Thoracic aorta (tissue), 2 donors: ENCODE data around the gene CERK. TPM values are rescaled to one million over a fixed set of nuclear protein-coding genes. Genes with fewer than 3 reads are reported as not detected.

ENCODE experiments used
- ATAC-seq: fragments of 150-250 bp; one replicate; pipeline ENCODE4 v1.8.0; 2017; ENCODE audit warnings: low read depth; ENCODE audit not compliant: insufficient number of reproducible peaks, low FRiP score
- DNase-seq: peaks from one replicate; pipeline ENCODE4 v3.0.0-alpha.2; 2020; ENCODE audit warnings: low spot score
- H3K27ac ChIP-seq, 2 donors: fragments of 200-600 bp; sonication (generic); 1 replicate in 1 of 2; 2 replicates in 1 of 2; pipeline ENCODE4 v1.5.1; 2016; ENCODE audit warnings: mild to moderate bottlenecking in 2 of 2, moderate library complexity in 2 of 2
- H3K27me3 ChIP-seq: fragments of 200-600 bp; sonication (generic); replicated peaks from 2 replicates; pipeline ENCODE4 v1.6.0; 2016; ENCODE audit warnings: mild to moderate bottlenecking; ENCODE audit not compliant: insufficient read depth
- H3K36me3 ChIP-seq: fragments of 200-600 bp; sonication (generic); one replicate; pipeline ENCODE4 v1.5.1; 2016
- H3K4me1 ChIP-seq, 2 donors: fragments of 200-600 bp; sonication (generic); 1 replicate in 1 of 2; 2 replicates in 1 of 2; pipeline versions ENCODE4 v1.5.1 to v1.6.0; 2016; ENCODE audit warnings: low read depth in 2 of 2, mild to moderate bottlenecking in 1 of 2; ENCODE audit not compliant: control insufficient read depth in 1 of 2
- H3K4me3 ChIP-seq: fragments of 200-600 bp; sonication (generic); 2 replicates; pipeline ENCODE4 v1.5.1; 2016; ENCODE audit warnings: mild to moderate bottlenecking
- H3K9me3 ChIP-seq: fragments of 200-600 bp; sonication (generic); 2 replicates; pipeline ENCODE4 v1.5.1; 2016
- total RNA-seq, 2 donors: library from RNA; depleted of rRNA; stranded (reverse); fragments of >200 nt; gene quantifications; one replicate each; pipeline versions ENCODE4 v1.1.0 to v1.2.3, GENCODE V29; 2016
- TF ChIP-seq, protein P1 (sequence below): fragments of 200-600 bp; sonication (generic); IDR thresholded peaks from one replicate; pipeline ENCODE4 v1.5.1; 2019; ENCODE audit warnings: antibody characterized with exemption

The CERK gene
- total RNA-seq, 2 donors from 2014 or later: 65.5 to 72.8 TPM

DNA sequence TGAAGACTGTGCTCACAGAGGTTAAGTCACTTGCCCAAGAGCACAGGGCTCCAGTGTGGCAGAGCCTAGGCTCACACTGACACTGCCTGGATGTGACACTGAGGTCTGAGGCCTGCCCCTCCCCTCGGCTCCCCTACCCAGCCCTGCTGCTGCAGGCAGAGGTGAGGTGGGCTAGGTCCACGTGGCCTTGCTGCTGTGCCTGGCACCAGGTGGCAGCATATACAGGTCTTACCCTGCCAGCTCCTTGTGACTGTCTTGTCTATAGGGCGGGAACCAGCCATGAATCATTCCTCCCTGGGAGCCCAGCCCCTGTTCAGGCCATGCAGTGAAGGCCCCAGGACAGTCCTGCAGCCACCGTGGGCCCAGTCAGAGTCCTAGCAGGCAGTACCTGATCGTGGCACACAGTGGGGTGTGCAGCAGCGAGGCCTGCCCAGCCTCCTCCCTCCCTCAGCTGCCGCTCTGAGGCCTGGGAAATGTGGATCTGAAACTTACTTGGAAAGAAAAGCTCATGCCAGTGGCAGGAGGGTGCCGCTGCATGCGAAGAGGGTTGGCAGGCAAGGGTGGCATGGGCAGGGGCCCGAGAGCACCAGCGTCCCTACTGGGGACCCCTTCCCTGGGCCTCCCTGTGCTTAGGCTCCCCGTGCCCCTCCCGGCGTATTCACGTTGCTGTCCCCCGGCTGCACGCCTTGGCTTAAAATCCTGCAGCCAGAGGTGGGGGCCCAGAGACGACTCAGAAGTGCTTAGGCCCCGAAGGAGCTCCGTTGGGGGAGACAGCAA, 1.2 kb upstream of the CERK start:
- Histone ChIP-seq H3K4me1 (peaks cover 36 to 50% of the 10 kb centered on the region in 2 donors), H3K27me3 (no peaks in the 10 kb centered on the region), H3K36me3 (no peaks in the 10 kb centered on the region), H3K27ac (peak overlapping the region; percentile 77 to 90), H3K4me3 (peak overlapping the region; percentile 86), H3K9me3 (no peaks in the 10 kb centered on the region)
- DNase-seq: no peak
- peak; percentile 10 for ATAC-seq
- TF ChIP-seq, protein P1, sequence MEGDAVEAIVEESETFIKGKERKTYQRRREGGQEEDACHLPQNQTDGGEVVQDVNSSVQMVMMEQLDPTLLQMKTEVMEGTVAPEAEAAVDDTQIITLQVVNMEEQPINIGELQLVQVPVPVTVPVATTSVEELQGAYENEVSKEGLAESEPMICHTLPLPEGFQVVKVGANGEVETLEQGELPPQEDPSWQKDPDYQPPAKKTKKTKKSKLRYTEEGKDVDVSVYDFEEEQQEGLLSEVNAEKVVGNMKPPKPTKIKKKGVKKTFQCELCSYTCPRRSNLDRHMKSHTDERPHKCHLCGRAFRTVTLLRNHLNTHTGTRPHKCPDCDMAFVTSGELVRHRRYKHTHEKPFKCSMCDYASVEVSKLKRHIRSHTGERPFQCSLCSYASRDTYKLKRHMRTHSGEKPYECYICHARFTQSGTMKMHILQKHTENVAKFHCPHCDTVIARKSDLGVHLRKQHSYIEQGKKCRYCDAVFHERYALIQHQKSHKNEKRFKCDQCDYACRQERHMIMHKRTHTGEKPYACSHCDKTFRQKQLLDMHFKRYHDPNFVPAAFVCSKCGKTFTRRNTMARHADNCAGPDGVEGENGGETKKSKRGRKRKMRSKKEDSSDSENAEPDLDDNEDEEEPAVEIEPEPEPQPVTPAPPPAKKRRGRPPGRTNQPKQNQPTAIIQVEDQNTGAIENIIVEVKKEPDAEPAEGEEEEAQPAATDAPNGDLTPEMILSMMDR: no peak

DNA sequence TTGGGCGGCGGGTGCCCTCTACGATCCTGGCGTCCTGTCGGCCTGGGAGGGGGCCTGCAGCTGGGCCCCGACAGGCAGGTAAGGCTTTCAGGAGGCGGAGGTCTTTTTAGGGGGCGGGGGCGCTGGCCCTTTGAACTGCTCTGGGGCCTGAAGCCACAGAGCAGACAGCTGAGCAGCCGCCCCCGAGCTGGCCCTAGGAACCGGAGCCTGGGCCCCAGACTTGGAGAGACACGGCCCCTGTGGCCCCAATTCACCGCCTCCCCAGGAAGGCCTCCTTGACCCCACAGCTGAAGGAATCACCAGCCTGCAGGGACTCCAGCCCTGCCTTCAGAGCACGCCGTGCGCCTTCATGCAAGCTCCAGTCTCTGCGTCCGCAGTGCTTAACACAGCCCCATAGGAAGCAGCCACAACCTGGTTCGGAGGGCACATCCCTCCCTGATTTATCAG, 618 bp upstream of the CERK start:
- peak overlapping the region; percentile 86 for H3K4me3 ChIP-seq
- DNase-seq (no peak), ATAC-seq (no peak)
- TF ChIP-seq, protein P1: no peak
- H3K36me3 ChIP-seq: no peaks in the 10 kb centered on the region
- no peaks in the 10 kb centered on the region for H3K9me3 ChIP-seq
- H3K27ac ChIP-seq: peak overlapping the region; percentile 77 to 90
- H3K27me3 ChIP-seq: no peaks in the 10 kb centered on the region
- H3K4me1 ChIP-seq: peaks cover 36 to 53% of the 10 kb centered on the region in 2 donors

DNA sequence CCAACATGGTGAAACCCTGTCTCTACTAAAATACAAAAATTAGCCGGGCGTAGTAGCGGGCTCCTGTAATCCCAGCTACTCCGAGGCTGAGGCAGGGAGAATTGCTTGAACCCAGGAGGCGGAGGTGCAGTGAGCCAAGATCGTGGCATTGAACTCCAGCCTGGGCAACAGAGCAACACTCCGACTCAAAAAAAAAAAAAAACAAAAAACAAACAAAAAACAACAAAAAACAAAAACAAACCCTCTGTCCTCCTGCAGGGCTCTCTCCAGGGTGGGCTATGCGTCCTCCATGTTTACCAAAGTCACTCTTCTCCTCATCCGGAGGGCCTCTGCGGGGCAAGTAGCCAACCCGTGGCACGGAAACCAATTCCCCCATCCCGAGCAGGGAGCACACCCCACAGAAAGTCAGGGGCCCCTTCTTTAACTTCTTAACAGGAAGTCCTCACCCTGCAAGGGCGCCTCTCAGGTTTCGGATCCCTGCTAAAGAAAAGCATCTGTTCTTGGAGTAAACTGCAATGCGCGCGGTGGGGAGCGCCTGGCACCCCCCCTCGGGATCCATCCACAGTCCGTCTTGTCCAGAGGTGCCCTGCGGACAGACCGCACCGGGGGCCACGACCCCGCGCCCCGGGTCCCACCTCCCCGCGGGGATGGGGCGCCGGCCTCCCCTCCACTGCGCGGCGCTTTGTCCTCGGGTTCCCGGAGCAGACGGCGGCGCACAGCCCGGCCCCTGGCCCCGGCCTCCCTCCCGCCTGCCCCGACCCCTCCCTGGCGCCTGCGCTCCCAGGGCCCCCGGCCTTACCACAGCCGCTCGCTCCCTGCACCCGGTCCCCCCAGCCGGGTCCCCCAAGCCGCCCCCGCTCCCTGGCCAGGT, 712 bp downstream of the CERK start:
- Histone ChIP-seq H3K4me1 (peaks cover 36 to 53% of the 10 kb centered on the region in 2 donors), H3K36me3 (no peaks in the 10 kb centered on the region), H3K27me3 (no peaks in the 10 kb centered on the region), H3K9me3 (no peaks in the 10 kb centered on the region), H3K4me3 (peak overlapping the region; percentile 86), H3K27ac (peak overlapping the region; percentile 74 to 76)
- TF ChIP-seq, protein P1: no peak
- no peak for DNase-seq
- ATAC-seq: no peak

DNA sequence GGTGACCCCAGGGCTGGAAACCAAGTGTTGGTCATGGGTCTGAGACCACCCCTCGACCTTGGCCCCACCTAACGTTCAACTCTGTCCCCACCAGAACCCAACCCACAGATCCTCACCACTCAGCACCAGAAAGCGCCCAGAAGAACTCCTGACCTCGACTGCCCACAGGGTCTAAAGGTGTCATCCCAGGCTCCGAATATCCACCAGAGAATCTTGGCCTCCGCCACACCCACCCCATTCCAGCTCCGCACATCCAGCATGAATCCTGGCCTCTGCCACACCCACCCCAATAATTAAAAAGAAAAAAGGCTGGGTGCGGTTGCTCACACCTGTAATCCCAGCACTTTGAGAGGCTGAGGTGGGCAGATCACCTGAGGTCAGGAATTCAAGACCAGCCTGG, 1.3 kb downstream of the CERK start:
- DNase-seq (no peak), ATAC-seq (no peak)
- H3K27me3 ChIP-seq: no peaks in the 10 kb centered on the region
- peak overlapping the region; percentile 86 for H3K4me3 ChIP-seq
- peaks cover 3% of the 10 kb centered on the region for H3K36me3 ChIP-seq
- TF ChIP-seq, protein P1: no peak
- no peaks in the 10 kb centered on the region for H3K9me3 ChIP-seq
- peak overlapping the region in 1 of 2 donors; percentile 74 for H3K27ac ChIP-seq
- H3K4me1 ChIP-seq: peaks cover 36 to 55% of the 10 kb centered on the region in 2 donors
